Kidney (tissue), 14 donors: ENCODE results near the gene RGP1. TPM values are rescaled to one million over a fixed set of nuclear protein-coding genes. Genes with fewer than 3 reads are reported as not detected.

Experiments
- DNase-seq, 5 donors: peaks; one replicate each; pipeline ENCODE4 v3.0.0-alpha.2; 2013 to 2020
- FAIRE-seq: peaks from 2 replicates; lab custom pipeline; 2012; peaks lifted over from hg19 to GRCh38; lab: Jason Lieb, UNC
- H3K27ac ChIP-seq, 2 donors: one replicate each; pipeline ENCODE4 v1.7.0; 2013; ENCODE audit warnings: low read depth in 2 of 2, low read length in 2 of 2, inconsistent platforms in 1 of 2
- H3K27me3 ChIP-seq: one replicate; pipeline ENCODE4 v1.7.1; 2013; ENCODE audit warnings: low read length, inconsistent platforms; ENCODE audit not compliant: control insufficient read depth, insufficient read depth
- H3K36me3 ChIP-seq, 3 donors: one replicate each; pipeline versions ENCODE4 v1.7.0 to v1.7.1; 2013; ENCODE audit warnings: low read length in 3 of 3, control low read depth in 1 of 3, inconsistent platforms in 1 of 3; ENCODE audit not compliant: insufficient read depth in 3 of 3, control insufficient read depth in 2 of 3
- H3K4me1 ChIP-seq, 3 donors: one replicate each; pipeline versions ENCODE4 v1.7.0 to v1.7.1; 2013; ENCODE audit warnings: low read length in 3 of 3, inconsistent platforms in 1 of 3, low read depth in 1 of 3; ENCODE audit not compliant: control insufficient read depth in 2 of 3, insufficient read depth in 2 of 3
- H3K4me3 ChIP-seq, 3 donors: one replicate each; pipeline versions ENCODE4 v1.7.0 to v1.8.1; 2013; ENCODE audit warnings: low read length in 3 of 3, control low read depth in 1 of 3, inconsistent platforms in 1 of 3
- H3K9ac ChIP-seq, 3 donors: one replicate each; pipeline versions ENCODE4 v1.7.0 to v1.7.1; 2013; ENCODE audit warnings: low read length in 3 of 3, control low read depth in 1 of 3, inconsistent platforms in 1 of 3
- H3K9me3 ChIP-seq, 3 donors: one replicate each; pipeline versions ENCODE4 v1.7.0 to v1.7.1; 2013; ENCODE audit warnings: low read length in 3 of 3, control low read depth in 1 of 3, inconsistent platforms in 1 of 3; ENCODE audit not compliant: control insufficient read depth in 2 of 3, insufficient read depth in 1 of 3
- intact Hi-C: fragments of 100-400 bp; cut with DNase I; formaldehyde crosslinking; loops from one replicate; pipeline ENCODE4 v1.11.1; 2022
- polyA plus RNA-seq: library from polyadenylated mRNA; stranded (reverse); fragments of 350-450 nt; fragmentation: Illumina TruSeq; extraction: RNeasy Lipid Tissue Mini Kit (QIAGEN cat#74804); gene quantifications from one replicate; pipeline ENCODE4 v1.2.3, GENCODE V29; 2014; ENCODE audit warnings: low read depth, low replicate concordance; ENCODE audit not compliant: insufficient read depth
- total RNA-seq: library from RNA; stranded (reverse); fragmentation: NEBNext Ultra II Directional; extraction: Animal tissue kit (Norgen Biotek cat#: 25700); gene quantifications from one replicate; pipeline ENCODE4 v1.2.1, GENCODE V29; 2021
- TF ChIP-seq, protein P1 (sequence below): IDR thresholded peaks from 3 replicates; pipeline ENCODE4 v1.5.1; 2012; ENCODE audit warnings: mild to moderate bottlenecking, moderate library complexity, borderline replicate concordance; ENCODE audit not compliant: insufficient read depth; ENCODE audit errors: extremely low read depth
- donor health status: control.
- donor health status: control.
- donor health status: control.
- donor health status: control.
- donor health status: control.
- donor health status: DM: yes; HTN: yes; CAD: no.
- donor health status: Normal renal cell carcinoma (clear cell type).

RGP1 gene
- total and polyA plus RNA-seq, 2 donors from 2014 or later = 11.0 to 39.2 TPM

DNA sequence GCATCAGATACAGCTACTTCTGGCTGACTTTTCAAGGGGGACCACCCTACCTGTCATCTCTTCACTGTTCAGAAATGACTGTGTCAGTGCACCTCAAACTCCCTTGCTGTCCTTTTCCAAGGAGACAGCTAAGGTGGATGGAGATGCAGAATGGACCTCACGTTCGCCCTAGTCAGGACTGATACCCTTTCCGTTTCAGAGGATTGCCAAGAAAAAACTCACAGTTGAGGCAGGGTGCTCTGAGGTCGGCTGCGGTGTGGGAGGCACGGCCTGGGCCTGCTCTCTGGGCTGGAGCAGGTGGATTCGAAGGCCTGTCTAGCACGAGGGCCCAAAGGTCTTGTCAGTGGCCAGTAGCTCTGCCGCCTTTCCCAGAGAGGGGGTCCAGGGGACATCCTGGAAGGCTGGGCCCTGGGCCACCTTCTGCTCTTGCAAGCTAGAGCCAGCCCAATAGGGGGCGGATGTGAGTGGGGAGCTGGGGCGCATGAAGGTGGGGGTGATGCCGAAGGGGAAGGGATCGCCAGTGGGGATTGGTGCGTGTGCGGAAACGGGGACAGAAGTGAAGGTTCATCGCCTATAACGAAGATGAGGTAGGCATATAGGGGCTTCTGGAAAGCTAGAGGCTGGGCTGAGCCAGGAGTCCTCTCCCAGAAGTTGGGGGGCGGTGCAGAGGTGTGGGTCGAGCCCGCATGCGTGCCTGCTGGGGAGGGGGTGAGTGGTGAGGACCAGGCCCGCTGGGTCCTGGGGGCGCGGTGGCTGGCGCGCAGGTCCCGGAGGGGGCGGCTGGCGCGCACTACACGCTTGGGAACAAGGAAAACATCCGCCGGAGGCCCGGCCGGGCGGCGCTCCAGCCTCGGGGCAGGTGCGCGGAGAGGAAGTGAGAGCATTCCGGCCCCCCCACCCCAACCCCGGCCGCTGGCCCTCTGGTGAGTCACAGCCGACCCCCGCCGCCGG, 7.5 kb downstream of the RGP1 start:
- peaks cover 5 to 27% (median 23%) of the 10 kb centered on the region in 3 donors for H3K36me3 ChIP-seq
- H3K27ac ChIP-seq = peak overlapping the region; percentile 88 to 95
- FAIRE-seq = no peak
- H3K9ac ChIP-seq = peak overlapping the region in 2 of 3 donors; percentile 61 to 93
- H3K4me1 ChIP-seq = peaks cover 0 to 11% (median 4%) of the 10 kb centered on the region in 3 donors
- intact Hi-C loops = no loop called here
- peak overlapping the region; percentile 74 to 79 (median 77) for H3K4me3 ChIP-seq
- DNase-seq = peak; percentile 76 to 94 (median 84)
- H3K27me3 ChIP-seq = no peaks in the 10 kb centered on the region
- H3K9me3 ChIP-seq = no peaks in the 10 kb centered on the region
- TF ChIP-seq, protein P1, sequence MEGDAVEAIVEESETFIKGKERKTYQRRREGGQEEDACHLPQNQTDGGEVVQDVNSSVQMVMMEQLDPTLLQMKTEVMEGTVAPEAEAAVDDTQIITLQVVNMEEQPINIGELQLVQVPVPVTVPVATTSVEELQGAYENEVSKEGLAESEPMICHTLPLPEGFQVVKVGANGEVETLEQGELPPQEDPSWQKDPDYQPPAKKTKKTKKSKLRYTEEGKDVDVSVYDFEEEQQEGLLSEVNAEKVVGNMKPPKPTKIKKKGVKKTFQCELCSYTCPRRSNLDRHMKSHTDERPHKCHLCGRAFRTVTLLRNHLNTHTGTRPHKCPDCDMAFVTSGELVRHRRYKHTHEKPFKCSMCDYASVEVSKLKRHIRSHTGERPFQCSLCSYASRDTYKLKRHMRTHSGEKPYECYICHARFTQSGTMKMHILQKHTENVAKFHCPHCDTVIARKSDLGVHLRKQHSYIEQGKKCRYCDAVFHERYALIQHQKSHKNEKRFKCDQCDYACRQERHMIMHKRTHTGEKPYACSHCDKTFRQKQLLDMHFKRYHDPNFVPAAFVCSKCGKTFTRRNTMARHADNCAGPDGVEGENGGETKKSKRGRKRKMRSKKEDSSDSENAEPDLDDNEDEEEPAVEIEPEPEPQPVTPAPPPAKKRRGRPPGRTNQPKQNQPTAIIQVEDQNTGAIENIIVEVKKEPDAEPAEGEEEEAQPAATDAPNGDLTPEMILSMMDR = peak; percentile 52

DNA sequence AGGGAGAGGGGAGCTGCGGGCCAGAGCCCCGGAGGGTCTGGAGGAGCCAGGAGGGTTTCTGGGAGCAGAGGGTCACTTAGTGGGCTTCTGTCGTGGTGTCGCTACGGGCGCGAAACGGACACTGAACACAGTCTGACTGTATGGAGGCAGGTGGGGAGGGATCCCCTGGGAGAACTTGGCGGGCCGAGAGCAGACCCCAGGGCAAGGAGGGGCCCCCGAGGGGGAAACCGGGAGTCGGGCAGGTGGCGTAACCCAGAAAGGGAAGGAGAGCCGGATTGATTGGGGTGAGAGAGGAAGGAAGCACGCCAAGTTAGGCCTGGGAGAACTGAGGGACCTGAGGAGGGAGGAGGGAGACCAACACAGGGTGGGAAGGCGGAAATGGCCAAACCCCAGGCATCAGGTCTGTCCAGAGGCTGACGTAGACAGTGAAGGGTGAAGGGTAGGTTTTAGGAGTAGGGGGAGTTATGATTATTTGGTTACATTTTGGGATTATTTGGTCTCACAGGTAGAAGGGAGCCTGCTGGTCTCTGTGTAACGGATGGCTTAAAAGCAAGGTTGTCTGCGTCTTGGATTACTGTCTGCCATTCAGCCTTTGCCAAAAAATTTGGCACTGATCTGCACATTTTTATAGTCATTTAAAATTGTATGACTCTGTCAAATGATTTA, 8.3 kb downstream of the RGP1 start:
- H3K27me3 ChIP-seq = no peaks in the 10 kb centered on the region
- TF ChIP-seq, protein P1 = no peak
- FAIRE-seq (no peak), DNase-seq (peak in 2 of 5 donors; percentile 70 to 72)
- peaks cover 0 to 11% (median 4%) of the 10 kb centered on the region in 3 donors for H3K4me1 ChIP-seq
- peak overlapping the region; percentile 88 to 95 for H3K27ac ChIP-seq
- peaks cover under 1 to 18% (median 14%) of the 10 kb centered on the region in 3 donors for H3K36me3 ChIP-seq
- H3K9ac ChIP-seq = peak overlapping the region; percentile 55 to 93 (median 71)
- intact Hi-C loops = no loop called here
- peak overlapping the region; percentile 74 to 79 (median 77) for H3K4me3 ChIP-seq
- no peaks in the 10 kb centered on the region for H3K9me3 ChIP-seq

DNA sequence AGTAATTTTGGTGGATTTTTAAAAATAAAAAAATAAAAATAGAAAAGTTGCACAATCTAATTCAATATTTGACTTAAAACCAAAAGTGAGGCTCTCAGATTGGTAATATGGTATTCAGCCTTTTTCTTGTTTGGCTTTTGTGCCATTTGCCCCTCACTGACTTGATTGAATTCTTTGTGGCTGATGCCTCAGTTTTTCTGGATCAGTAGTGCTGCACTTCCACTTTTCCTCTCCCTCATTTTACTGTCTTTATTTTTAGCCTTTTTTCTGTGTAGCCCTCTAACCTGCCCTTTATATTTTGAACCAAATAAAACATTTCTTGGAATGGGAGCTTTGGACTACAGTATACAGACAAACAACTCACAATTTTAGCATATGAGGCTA, 8.8 kb downstream of the RGP1 start:
- H3K9ac ChIP-seq = peak overlapping the region in 2 of 3 donors; percentile 71 to 93
- peaks cover 0 to 11% (median 4%) of the 10 kb centered on the region in 3 donors for H3K4me1 ChIP-seq
- TF ChIP-seq, protein P1 = no peak
- no peaks in the 10 kb centered on the region for H3K9me3 ChIP-seq
- no peaks in the 10 kb centered on the region for H3K27me3 ChIP-seq
- peaks cover 0 to 13% (median 10%) of the 10 kb centered on the region in 3 donors for H3K36me3 ChIP-seq
- DNase-seq = no peak
- intact Hi-C loops = no loop called here
- no peak overlapping the region for H3K27ac ChIP-seq
- no peak for FAIRE-seq
- H3K4me3 ChIP-seq = peak overlapping the region in 2 of 3 donors; percentile 74 to 79
